D341Med (cell line): ENCODE data around the gene IL25.
"Not testable (repeated sequence)": the region's sequence is repeated elsewhere in the genome, so short reads cannot be mapped to it uniquely, and the experiment has no call there.

Experiments
- DNase-seq: peaks from one replicate; pipeline ENCODE4 v3.0.0; 2012; ENCODE audit warnings: low spot score

Gene IL25

GRCh38 chr14:23388996-23389395, 16.4 kb downstream of the IL25 start:
- DNase-seq = no peak

- DNase-seq = no peak
Observed at GRCh38 chr14:23389396-23389795, 16.8 kb downstream of the IL25 start.

- DNase-seq = not testable (repeated sequence)
Observed at GRCh38 chr14:23389871-23390270, 17.3 kb downstream of the IL25 start.

- DNase-seq = no peak
Observed at GRCh38 chr14:23392613-23393012, 20.0 kb downstream of the IL25 start.

- no peak for DNase-seq
Observed at GRCh38 chr14:23396126-23396525, 23.5 kb downstream of the IL25 start.

GRCh38 chr14:23396781-23397407, 24.3 kb downstream of the IL25 start:
- no peak for DNase-seq

GRCh38 chr14:23398348-23398747, 25.7 kb downstream of the IL25 start:
- DNase-seq = no peak

- DNase-seq = no peak
Observed at GRCh38 chr14:23399136-23399535, 26.5 kb downstream of the IL25 start.

GRCh38 chr14:23399591-23399990, 27.0 kb downstream of the IL25 start:
- no peak for DNase-seq

- DNase-seq = not testable (repeated sequence)
Observed at GRCh38 chr14:23400496-23401149, 28.0 kb downstream of the IL25 start.

GRCh38 chr14:23401291-23401690, 28.7 kb downstream of the IL25 start:
- DNase-seq = no peak

- DNase-seq = no peak
Observed at GRCh38 chr14:23402296-23403138, 29.9 kb downstream of the IL25 start.

- DNase-seq = no peak
Observed at GRCh38 chr14:23403139-23403438, 30.5 kb downstream of the IL25 start.

GRCh38 chr14:23403908-23404307, 31.3 kb downstream of the IL25 start:
- no peak for DNase-seq

- no peak for DNase-seq
Observed at GRCh38 chr14:23404331-23404900, 31.8 kb downstream of the IL25 start.

GRCh38 chr14:23405096-23405495, 32.5 kb downstream of the IL25 start:
- no peak for DNase-seq

GRCh38 chr14:23405516-23406025, 33.0 kb downstream of the IL25 start:
- no peak for DNase-seq

- DNase-seq = no peak
Observed at GRCh38 chr14:23406244-23406643, 33.6 kb downstream of the IL25 start.

- no peak for DNase-seq
Observed at GRCh38 chr14:23406725-23407355, 34.2 kb downstream of the IL25 start.

- no peak for DNase-seq
Observed at GRCh38 chr14:23407516-23408306, 35.1 kb downstream of the IL25 start, which contains the start of gene MYH6. MYH6 (minus strand) TSS chr14:23408273; CDS start chr14:23407223, 1,050 bp downstream.

GRCh38 chr14:23408307-23408630, 35.7 kb downstream of the IL25 start:
- no peak for DNase-seq
